Cardiac septum (tissue), 1 donor: ENCODE data around the gene WHAMM. TPM values are rescaled to one million over a fixed set of nuclear protein-coding genes. Genes with fewer than 3 reads are reported as not detected.
"Not testable (repeated sequence)": the region's sequence is repeated elsewhere in the genome, so short reads cannot be mapped to it uniquely, and the experiment has no call there.

ENCODE experiments used
- DNase-seq: peaks from one replicate; pipeline ENCODE4 v3.0.0-alpha.2; 2020; ENCODE audit warnings: low spot score
- intact Hi-C: fragments of 100-400 bp; cut with DNase I; formaldehyde crosslinking; loops from one replicate; pipeline ENCODE4 v1.14.0; 2022
- total RNA-seq: library from RNA; stranded (reverse); fragmentation: NEBNext Ultra II Directional; extraction: Animal tissue kit (Norgen Biotek cat#: 25700); gene quantifications from one replicate; pipeline ENCODE4 v1.2.1, GENCODE V29; 2021
- donor health status: DM: no; HTN: no; CAD: no.

Gene WHAMM
- total RNA-seq, 1 donor from 2014 or later = 7.2 TPM

GRCh38 chr15:82798531-82799166, 10.8 kb upstream of the WHAMM start:
- DNase-seq = no peak
- intact Hi-C loops = loop anchor here (2.0 kb wide), 1 partner anchor 48 kb away; no protein-coding TSS in a partner anchor

- intact Hi-C loops = loop anchor here (2.0 kb wide), 1 partner anchor 49 kb away; no protein-coding TSS in a partner anchor
- DNase-seq = no peak
Measured at GRCh38 chr15:82799183-82799841, 10.1 kb upstream of the WHAMM start.

GRCh38 chr15:82802497-82802896, 6.9 kb upstream of the WHAMM start:
- no peak for DNase-seq
- intact Hi-C loops = no loop called here

GRCh38 chr15:82803793-82804574, 5.4 kb upstream of the WHAMM start:
- intact Hi-C loops = no loop called here

GRCh38 chr15:82804575-82804949, 4.9 kb upstream of the WHAMM start:
- no peak for DNase-seq
- intact Hi-C loops = no loop called here

More at GRCh38 chr15:82803793-82804574, 5.4 kb upstream of the WHAMM start:
- no peak for DNase-seq

- intact Hi-C loops = loop anchor here (5.0 kb wide), 1 partner anchor 261 kb away; the partner anchor contains the start of gene BTBD1
- DNase-seq = peak; percentile 77
Measured at GRCh38 chr15:82805994-82806406, 3.4 kb upstream of the WHAMM start, which contains the start of gene FSD2. TSS of gene FSD2 (minus strand) at chr15:82806069. CDS start at chr15:82787390, 18,679 bp downstream.

GRCh38 chr15:82807920-82808633, 1.4 kb upstream of the WHAMM start:
- intact Hi-C loops = loop anchor here (5.0 kb wide), 1 partner anchor 259 kb away; the partner anchor contains the start of gene BTBD1
- no peak for DNase-seq

GRCh38 chr15:82808634-82809041, 790 bp upstream of the WHAMM start:
- intact Hi-C loops = loop anchor here (5.0 kb wide), 1 partner anchor 259 kb away; the partner anchor contains the start of gene BTBD1
- DNase-seq = no peak

- DNase-seq = no peak
- intact Hi-C loops = no loop called here
Measured at GRCh38 chr15:82810061-82810889, 847 bp downstream of the WHAMM start.

GRCh38 chr15:82810890-82811426, 1.5 kb downstream of the WHAMM start:
- intact Hi-C loops = no loop called here
- no peak for DNase-seq

GRCh38 chr15:82812994-82813393, 3.6 kb downstream of the WHAMM start:
- intact Hi-C loops = no loop called here
- DNase-seq = no peak

GRCh38 chr15:82820128-82820527, 10.7 kb downstream of the WHAMM start:
- intact Hi-C loops = no loop called here
- no peak for DNase-seq

GRCh38 chr15:82821396-82821795, 12.0 kb downstream of the WHAMM start:
- intact Hi-C loops, DNase-seq: not testable (repeated sequence)

- intact Hi-C loops, DNase-seq: not testable (repeated sequence)
Measured at GRCh38 chr15:82821851-82822250, 12.4 kb downstream of the WHAMM start.

GRCh38 chr15:82823049-82823448, 13.6 kb downstream of the WHAMM start:
- intact Hi-C loops = no loop called here
- no peak for DNase-seq

- intact Hi-C loops = no loop called here
- DNase-seq = no peak
Measured at GRCh38 chr15:82828075-82828474, 18.6 kb downstream of the WHAMM start.

GRCh38 chr15:82829234-82829633, 19.8 kb downstream of the WHAMM start:
- intact Hi-C loops = no loop called here
- DNase-seq = no peak

GRCh38 chr15:82830427-82831173, 21.2 kb downstream of the WHAMM start:
- intact Hi-C loops = no loop called here
- DNase-seq = no peak
